Fibroblast of peridontal ligament (primary cell): ENCODE data around the gene COLEC12.
A peak's percentile ranks its signal among the peaks of the same experiment; 100 is the strongest.

ENCODE experiments used
- DNase-seq: peaks from one replicate; pipeline ENCODE4 v3.0.0-alpha.2; 2010; ENCODE audit errors: extremely low read depth

The COLEC12 gene

GRCh38 chr18:389658-390357 is 110.7 kb downstream of the COLEC12 start:
- DNase-seq, result peak; percentile 74

GRCh38 chr18:388200-388599 is 112.3 kb downstream of the COLEC12 start:
- DNase-seq, result no peak

GRCh38 chr18:386994-387393 is 113.5 kb downstream of the COLEC12 start:
- DNase-seq, result no peak

- DNase-seq, result no peak
Observed at GRCh38 chr18:384897-385296, 115.6 kb downstream of the COLEC12 start.

- DNase-seq, result no peak
Observed at GRCh38 chr18:383135-383534, 117.4 kb downstream of the COLEC12 start.

- DNase-seq, result no peak
Observed at GRCh38 chr18:382423-382984, 118.0 kb downstream of the COLEC12 start.

- DNase-seq, result no peak
Observed at GRCh38 chr18:379681-380330, 120.7 kb downstream of the COLEC12 start.

- no peak for DNase-seq
Observed at GRCh38 chr18:378079-378478, 122.4 kb downstream of the COLEC12 start.

- DNase-seq, result no peak
Observed at GRCh38 chr18:377088-377487, 123.4 kb downstream of the COLEC12 start.

GRCh38 chr18:376311-376710 is 124.2 kb downstream of the COLEC12 start:
- DNase-seq, result peak; percentile 59

GRCh38 chr18:374721-375168 is 125.8 kb downstream of the COLEC12 start:
- no peak for DNase-seq

- DNase-seq, result no peak
Observed at GRCh38 chr18:373780-374179, 126.7 kb downstream of the COLEC12 start.

- DNase-seq, result no peak
Observed at GRCh38 chr18:371609-371982, 128.9 kb downstream of the COLEC12 start.

GRCh38 chr18:370751-371608 is 129.5 kb downstream of the COLEC12 start:
- DNase-seq, result no peak

GRCh38 chr18:369224-370015 is 131.1 kb downstream of the COLEC12 start:
- no peak for DNase-seq

GRCh38 chr18:366466-367061 is 133.9 kb downstream of the COLEC12 start:
- no peak for DNase-seq

- no peak for DNase-seq
Observed at GRCh38 chr18:365651-366050, 134.8 kb downstream of the COLEC12 start.

- no peak for DNase-seq
Observed at GRCh38 chr18:364256-364826, 136.2 kb downstream of the COLEC12 start.

- DNase-seq, result peak; percentile 96
Observed at GRCh38 chr18:363301-364085, 137.0 kb downstream of the COLEC12 start.
